ENCODE results near the gene TMEM41B.
"Not testable (repeated sequence)": the region's sequence is repeated elsewhere in the genome, so short reads cannot be mapped to it uniquely, and the experiment has no call there.

The TMEM41B gene

GRCh38 chr11:9314291-9315077 is at the start of gene TMEM41B:
TMEM41B (minus strand) TSS chr11:9314593; CDS start chr11:9314441, 152 bp downstream.
- peak; percentile 99 for DNase-seq (ENCODE audit: low spot score)

DNA sequence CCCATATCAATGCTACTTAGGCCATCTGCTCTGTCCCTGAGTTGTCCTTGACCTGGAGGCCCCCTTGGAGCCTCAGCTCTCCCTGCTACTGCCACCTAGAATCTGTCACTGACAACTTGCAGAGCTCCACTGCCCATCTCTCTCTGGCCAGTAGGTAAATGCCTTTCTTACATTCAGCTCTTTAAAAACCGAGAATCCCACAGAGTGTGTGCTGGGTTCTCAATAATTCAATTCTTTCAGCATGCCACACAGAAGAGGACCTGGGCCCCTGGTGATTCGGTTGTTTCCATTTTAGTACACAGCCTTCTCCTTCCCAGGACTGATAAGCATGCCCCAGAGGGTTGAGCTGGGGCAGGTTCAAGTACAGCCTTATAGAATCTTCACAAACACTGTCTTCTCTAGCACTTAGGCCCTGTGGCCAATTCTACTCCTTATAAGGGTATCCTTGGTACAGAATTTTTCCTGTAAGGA is 48.0 kb upstream of the TMEM41B start:
- DNase-seq (ENCODE audit: low spot score) = peak; percentile 46

DNA sequence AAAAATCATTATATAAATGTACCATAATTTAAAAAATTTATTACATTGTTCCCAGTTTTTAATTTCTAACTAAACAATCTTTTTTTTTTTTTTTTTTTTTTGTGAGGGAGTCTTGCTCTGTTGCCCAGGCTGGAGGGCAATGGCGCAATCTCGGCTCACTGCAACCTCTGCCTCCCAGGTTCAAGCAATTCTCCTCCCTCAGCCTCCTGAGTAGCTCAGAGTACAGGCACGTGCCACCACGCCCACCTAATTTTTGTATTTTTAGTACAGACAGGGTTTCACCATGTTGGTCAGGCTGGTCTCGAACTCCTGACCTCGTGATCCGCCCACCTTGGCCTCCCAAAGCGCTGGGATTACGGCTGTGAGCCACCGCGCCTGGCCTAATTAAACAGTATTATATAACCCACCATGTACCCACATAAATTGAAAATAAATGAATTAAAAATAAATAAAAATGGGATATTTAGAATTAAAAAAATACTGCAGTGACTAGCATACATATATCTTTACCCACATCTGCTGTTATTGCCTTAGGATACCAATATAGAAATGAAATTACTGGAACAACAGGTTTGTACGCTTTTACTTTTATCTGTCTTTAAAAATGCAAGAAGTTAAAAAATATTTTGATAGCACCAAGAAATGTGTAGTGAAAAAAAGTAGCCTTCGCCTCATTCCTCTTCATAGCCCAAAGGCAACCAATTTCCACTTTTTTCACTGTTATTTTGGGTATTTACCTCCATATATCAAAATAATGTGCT is 46.6 kb upstream of the TMEM41B start:
- not testable (repeated sequence) for DNase-seq (ENCODE audit: low spot score)

DNA sequence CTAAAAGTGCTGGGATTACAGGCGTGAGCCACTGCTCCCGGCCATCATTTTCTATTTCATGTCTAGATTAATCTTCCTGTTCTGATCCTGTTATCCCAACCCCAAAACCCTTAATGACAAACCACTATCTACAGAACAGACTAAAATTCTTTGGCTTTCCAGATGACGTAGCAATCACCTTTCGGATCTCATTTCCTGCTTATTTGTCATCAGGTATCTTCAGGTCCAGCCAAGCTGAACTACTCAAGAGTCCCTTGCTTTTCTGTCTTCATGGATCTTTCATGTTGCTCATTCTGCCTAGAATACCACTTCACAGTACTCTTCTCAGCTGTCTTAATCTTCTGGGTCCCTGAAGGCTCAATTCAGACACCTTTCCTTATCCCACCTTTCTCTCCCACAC is 42.6 kb upstream of the TMEM41B start:
- DNase-seq (ENCODE audit: low spot score) = no peak

DNA sequence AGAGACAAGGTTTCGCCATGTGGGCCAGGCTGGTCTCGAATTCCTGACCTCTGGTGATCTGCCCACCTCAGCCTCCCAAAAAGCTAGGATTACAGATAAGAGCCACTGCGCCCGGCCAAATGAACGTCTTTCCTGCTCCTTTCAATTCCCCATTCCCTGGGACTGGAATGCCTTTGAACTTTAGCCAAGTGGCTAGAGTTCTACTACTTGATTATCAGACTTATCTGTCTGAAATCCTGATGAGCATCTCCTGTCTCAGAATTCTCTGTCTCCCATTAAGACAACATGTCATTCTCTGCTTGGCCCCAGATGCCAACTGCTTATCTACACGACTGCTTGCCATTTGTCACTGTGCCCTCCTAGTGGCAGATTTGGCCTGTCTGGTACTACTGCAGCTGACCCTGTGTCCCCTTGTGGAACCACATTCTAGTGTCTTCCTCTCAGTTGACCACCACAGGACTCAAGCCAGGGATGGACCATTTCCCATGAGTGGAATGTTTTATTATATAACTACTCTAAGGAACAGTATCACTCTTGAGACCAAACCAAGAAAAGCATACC is 37.0 kb upstream of the TMEM41B start:
- no peak for DNase-seq (ENCODE audit: low spot score)

DNA sequence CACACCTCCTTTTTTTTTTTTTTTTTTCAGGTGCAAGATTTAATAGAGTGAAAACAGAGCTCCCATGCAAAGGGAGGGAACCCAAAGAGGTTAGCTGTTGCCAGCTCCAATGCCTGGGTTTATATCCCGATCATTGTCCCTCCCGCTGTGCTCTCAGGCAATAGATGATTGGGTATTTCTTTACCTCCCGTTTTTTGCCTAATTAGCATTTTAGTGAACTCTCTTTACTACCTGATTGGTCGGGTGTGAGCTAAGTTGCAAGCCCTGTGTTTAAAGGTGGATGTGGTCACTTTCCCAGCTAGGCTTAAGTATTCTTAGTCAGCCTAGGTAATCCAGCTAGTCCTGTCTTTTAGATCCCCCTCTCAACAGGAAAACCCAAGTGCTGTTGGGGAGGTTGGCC is 33.4 kb upstream of the TMEM41B start:
- not testable (repeated sequence) for DNase-seq (ENCODE audit: low spot score)

DNA sequence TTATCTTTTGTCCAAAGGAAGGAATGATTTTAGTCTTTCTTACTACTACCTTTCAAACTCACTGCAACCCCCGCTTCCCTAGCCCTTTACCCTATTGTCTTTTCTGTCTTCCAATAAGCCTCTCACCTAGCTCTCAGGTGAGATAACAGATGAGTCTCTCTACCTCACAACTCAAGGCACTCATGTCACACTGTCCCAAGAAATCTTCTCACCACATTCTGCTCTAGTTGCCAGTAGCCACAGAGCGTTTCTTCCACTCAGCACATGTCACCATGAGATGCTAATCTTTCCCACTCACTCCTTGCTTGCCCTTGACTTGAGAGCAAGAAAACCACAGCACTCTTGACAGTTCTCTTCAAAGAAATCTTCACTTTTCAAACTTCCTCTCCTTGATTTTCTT is 32.7 kb upstream of the TMEM41B start:
- no peak for DNase-seq (ENCODE audit: low spot score)

- DNase-seq (ENCODE audit: low spot score) = peak; percentile 49
Measured at GRCh38 chr11:9344061-9344680, 29.8 kb upstream of the TMEM41B start.

GRCh38 chr11:9341638-9342178 is 27.3 kb upstream of the TMEM41B start:
- DNase-seq (ENCODE audit: low spot score) = no peak

DNA sequence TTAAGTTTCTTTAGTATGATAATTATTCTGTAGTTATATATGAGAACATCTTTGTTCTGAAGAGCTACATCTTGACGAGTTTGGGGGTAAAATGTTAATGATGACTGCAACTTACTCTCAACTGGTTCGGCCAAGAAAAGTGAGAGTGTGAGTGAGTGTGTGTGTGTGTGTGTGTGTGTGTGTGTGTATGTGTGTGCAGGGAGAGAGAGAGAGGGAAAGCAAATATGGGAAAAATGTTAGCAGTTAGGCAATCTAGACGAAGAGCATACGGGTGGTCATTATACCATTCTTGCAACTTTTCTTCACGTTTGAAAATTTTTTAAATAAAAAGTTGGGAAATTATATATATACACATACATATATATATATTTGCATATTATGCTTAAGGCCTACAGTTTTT is 18.3 kb upstream of the TMEM41B start:
- DNase-seq (ENCODE audit: low spot score) = no peak

GRCh38 chr11:9330387-9331384 is 16.3 kb upstream of the TMEM41B start:
- DNase-seq (ENCODE audit: low spot score) = no peak

DNA sequence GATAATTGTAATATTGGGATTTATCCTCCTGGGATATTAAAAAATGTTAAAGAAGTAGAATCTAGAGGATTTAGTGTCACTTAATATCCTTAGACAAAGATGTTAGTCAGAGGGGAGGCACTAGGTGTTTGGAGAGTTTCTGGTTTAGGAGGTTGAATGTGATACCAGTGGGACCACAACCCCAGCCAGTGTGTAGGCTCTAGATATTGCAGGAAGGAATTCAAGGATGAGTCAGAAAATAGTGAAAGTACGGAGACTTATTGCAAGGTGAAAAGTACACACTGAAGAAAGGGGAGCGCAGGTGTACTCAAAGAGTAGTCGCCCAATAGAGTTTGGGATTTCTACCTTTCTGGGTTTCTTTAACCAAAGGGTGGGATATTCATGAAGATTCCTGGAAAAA is 5.7 kb upstream of the TMEM41B start:
- DNase-seq (ENCODE audit: low spot score) = no peak

GRCh38 chr11:9319377-9320001 is 5.1 kb upstream of the TMEM41B start:
- not testable (repeated sequence) for DNase-seq (ENCODE audit: low spot score)

DNA sequence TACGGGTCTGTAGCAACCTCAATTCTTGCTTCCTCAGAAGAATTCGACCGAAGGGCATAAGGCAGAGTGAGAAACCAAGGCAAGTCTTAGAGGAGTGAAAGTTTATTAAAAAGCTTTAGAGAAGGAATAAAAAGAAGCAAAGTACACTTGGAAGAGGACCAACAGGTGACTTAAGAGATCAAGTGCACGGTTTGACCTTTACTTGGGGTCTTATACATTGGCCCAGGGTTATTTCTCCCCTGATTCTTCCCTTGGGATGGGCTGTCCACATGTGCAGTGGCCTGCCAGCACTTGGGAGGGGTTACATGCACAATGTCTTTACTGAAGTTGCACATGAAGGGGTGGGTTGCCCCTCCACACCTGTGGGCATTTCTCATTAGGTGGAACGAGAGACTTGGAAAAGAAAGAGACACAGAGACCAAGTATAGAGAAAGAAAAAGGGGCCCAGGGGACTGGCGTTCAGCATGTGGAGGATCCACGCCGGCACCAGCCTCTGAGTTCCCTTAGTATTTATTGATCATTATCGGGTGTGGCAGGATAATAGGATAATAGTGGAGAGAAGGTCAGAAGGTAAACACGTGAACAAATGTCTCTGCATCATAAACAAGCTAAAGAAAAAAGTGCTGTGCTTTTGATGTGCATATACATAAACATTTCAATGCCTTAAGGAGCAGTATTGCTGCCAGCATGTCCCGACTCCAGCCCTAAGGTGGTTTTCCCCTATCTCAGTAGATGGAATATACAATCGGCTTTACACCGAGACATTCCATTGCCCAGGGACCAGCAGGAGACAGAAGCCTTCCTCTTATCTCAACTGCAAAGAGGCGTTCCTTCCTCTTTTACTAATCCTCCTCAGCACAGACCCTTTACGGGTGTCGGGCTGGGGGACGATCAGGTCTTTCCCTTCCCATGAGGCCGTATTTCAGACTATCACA is 4.3 kb upstream of the TMEM41B start:
- DNase-seq (ENCODE audit: low spot score) = not testable (repeated sequence)

GRCh38 chr11:9316334-9316733 is 1.9 kb upstream of the TMEM41B start:
- DNase-seq (ENCODE audit: low spot score) = no peak

- peak; percentile 66 for DNase-seq (ENCODE audit: low spot score)
Measured at GRCh38 chr11:9315078-9315688, 790 bp upstream of the TMEM41B start.

DNA sequence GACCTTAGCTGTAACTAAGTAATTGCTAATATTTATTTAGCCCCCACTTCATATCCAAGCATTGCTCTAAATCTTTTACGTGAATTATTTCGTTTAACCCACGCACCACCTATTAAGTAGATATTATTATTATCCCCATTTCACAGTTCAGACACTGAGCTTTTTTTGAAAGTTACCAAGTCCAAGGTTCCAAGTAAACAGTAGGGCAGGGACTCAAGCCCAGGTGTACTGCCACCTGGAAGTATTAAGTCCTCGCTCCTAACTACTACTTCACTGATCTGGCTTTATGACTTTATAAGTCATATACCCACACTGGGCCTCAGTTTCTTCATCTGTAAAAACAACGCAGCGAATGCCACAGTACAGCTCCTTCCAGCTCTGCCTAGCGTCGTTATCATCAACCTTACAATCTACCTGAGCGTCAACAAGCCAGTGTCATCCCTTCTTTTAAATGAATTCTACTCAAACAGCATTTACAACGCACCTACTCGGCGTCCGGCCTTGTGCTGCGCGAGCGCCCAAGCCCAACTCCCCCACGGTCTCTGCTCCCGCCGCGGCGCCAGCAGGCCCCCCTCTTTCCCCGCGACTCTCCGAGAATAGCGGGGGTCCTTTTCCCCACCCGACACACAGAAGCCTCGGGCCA is 624 bp downstream of the TMEM41B start:
- no peak for DNase-seq (ENCODE audit: low spot score)

GRCh38 chr11:9310485-9311090 is 3.8 kb downstream of the TMEM41B start:
- DNase-seq (ENCODE audit: low spot score) = no peak
